CD1c-positive myeloid dendritic cell (primary cell): ENCODE measurements around the gene LGALS8.
"Not testable (repeated sequence)": the region's sequence is repeated elsewhere in the genome, so short reads cannot be mapped to it uniquely, and the experiment has no call there.

Source experiments
- DNase-seq: peaks from one replicate; pipeline ENCODE4 v3.0.0-alpha.2; 2016; ENCODE audit errors: extremely low spot score

LGALS8 gene

DNA sequence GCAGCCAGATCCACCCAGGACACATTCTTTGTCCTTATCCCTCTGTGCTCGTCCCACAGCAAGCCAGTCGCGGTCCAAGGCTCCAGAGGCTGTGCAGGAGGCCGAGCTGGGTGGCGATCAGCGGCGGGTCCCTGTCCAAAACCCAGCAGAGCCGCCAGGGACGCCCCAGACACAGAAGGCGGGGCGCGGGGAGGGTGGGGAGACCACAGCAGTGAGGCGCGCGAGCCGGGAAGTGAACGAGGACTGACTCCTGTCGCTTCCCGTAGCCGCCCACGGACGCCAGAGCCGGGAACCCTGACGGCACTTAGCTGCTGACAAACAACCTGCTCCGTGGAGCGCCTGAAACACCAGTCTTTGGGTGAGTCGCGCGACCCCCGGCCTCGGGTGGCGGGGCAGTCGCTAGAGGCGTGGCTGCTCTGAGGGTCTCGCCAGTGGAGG, at the start of gene LGALS8:
Gene LGALS8 (plus strand): TSS at position 279 of the 438 bp plus-strand sequence. CDS start 2,089 bp downstream, outside the sequence.
- DNase-seq, result peak; percentile 94

DNA sequence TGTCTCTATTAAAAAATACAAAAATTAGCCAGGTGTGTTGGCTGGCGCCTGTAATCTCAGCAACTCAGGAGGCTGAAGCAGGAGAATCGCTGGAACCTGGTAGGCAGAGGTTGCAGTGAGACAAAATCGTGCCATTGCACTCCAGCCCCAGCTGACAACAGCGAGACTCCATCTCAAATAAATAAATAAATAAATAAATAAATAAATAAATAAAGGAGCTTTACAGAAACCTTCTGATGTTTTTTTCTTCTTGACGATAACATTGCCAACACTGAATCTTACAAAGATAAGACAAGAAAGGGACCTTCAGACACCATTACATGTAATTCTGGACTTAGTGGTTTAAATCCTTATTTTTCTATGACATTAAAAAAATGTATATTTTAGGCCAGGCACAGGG, 47.8 kb upstream of the LGALS8 start:
- no peak for DNase-seq

DNA sequence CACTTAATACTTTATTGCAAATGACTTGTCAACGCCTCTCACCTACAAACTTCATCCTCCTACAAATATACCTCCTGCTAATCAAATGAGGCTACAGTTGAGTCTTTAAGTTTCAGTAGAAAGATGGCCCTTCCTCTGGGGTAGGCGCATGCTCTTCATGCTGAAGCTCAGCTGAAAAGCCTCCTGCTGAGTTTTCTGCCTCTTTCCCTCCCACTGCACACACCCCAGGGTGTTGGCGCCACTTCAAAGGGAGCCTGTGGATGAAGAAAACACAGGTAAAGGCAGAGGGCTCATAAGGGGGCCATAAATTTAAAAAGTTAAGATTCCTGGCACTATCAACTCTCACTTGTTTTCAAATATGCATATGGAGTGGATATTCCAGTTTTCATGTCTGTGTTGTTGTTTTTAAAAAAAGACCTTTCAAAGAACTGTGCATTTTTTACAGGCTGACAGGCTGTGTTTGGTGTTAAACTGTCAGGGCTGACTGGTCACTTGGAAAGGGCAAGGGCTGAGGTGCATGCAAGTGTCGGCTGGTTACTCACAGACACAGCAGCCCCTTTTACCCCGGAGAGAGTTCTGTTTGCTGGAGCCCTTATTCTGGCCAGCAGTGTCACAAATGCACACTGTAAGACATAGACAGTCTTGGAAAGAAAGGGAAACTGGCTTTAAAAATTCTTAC, 42.9 kb upstream of the LGALS8 start:
- no peak for DNase-seq

DNA sequence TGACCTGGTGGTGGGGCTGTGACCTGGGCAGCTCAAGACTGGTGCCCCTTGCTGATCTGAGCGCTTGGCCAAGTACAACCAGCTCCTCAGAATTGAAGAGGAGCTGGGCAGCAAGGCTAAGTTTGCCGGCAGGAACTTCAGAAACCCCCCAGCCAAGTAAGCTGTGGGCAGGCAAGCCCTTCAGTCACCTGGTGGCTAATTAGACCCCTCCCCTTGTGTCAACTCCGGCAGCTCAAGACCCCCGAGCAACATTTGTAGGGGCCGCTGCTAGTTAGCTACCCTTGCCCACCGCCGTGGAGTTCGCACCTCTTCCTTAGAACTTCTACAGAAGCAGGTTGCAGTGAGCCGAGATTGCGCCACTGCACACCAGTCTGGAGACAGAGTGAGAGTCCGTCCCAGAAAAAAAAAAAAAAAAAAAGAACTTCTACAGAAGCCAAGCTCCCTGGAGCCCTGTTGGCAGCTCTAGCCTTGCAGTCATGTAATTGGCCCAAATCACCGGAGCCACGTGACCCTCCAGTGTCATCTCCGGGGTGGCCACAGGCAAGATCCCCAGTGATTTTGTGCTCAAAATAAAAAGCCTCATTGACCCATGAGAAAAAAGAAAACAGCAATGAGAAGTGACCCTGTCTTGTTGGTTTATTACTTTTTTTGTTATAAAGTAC, 39.3 kb upstream of the LGALS8 start:
- no peak for DNase-seq

DNA sequence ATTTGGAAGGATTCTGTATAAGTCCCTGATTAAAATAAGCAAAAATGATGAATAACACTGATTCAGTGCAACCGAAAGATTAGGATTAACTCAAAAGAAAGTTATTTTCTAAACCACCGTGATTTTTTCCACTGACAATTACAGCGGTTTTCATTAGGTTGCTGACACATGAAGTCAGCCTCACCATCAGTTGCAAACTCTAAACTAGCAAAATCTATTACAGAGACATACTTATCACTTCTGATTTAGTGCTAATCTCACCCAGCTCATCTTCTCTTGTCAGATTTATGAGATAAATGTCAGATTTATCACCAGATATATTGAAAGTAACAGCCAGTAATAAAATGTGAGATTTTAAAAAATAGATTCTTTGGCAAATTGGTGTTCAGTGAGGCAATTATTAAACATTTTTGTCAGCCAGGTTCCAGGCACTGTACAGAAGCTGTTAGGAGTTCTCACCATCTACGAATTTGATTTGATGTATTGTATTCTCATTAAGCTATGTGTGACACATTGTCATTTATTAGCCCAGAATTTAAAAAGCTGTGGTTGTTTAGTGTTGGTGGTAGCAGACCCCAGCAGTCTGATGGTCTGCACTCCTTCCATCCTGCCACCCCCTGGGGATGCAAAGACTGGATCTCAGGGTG, 37.3 kb upstream of the LGALS8 start:
- no peak for DNase-seq

DNA sequence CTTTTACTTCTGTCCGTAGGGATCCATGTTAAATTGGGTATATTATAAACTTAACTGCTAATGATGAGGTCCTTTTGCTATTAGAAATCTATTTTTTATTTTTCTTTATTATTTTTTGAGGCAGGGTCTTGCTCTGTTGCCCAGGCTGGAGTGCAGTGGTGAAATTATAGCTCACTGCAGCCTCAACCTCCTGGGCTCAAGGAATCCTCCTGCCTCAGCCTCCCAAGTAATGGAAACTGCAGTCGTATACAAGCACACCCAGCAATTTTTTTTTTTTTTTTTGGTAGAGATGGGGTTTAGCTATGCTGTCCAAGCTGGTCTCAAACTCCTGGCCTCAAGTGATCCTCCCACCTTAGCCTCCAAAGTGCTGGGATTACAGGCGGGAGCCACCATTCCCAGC, 34.6 kb upstream of the LGALS8 start:
- DNase-seq, result not testable (repeated sequence)

DNA sequence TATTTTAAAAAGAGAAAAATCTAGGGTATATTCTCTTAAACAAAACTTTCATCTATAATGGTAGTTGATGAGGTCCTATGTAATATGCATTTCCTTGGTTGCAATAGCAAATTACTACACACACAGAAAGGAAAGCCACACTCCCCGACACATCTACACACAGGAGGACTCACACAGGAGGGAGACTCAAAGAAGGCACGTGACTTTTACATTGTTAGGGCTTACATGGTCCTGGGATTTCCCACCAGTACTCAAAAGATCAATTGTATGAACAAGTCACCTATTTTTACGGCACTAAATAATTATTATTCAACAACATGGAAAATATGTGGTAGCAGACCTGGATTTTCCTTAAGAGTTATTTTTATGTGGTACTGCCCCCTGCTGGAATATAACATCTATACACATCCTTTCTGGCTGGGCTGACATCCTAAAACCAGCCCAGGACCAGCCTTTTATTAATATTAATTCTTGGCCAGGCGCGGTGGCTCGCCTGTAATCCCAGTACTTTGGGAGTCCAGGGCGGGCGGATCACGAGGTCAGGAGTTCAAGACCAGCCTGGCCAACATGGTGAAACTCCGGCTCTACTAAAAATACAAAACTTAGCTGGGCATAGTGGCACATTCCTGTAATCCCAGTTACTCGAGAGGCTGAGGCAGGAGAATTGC, 33.9 kb upstream of the LGALS8 start:
- peak; percentile 70 for DNase-seq

DNA sequence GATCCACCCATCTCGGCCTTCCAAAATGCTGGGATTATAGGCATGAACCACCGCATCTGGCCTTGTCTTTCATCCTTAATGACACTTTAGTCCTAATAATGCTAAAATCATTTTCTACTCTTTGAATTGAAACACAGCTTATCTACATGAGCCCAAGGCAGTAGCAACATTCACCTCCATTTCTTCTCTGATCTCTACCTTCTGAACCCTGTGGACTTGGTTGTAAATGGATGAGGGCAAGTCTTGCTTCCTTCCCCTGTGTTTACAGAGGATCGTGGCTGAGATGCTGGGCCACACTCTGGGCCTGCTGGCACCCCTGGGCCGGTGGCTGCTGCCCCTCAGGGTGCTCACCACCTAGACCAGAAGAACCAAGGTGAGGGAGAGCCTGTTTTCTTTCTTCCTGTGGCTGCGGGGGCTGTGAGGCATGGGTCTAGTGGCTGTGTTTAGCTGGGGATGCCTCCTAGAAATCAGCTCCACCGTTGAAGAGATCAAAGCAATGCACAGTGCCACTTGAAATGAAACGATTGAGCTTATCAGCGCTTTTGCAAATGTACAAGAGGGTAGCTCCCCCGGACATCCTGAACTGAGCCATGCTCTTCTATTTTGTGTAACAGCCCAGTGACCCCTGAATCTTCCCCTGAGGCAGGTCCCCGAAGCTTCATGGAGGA, 32.2 kb upstream of the LGALS8 start:
- no peak for DNase-seq

DNA sequence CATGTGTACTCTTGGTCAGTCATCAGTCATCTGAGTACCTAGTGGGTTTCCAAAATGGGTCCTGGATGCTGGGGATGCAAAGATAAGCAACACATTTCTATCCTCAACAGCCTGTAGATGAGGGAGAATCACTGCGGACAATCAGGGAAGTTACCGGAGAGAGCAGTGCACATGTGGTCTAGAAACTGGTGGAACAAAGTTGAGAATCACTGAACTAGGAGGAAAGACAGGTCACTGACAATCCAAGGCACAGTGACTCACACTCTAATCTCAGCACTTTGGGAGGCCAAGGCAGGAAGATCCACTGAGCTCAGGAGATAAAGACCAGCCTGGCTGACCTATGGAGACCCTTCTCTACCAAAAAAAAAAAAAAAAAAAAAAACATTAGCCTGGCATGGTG, 31.4 kb upstream of the LGALS8 start:
- DNase-seq, result no peak

DNA sequence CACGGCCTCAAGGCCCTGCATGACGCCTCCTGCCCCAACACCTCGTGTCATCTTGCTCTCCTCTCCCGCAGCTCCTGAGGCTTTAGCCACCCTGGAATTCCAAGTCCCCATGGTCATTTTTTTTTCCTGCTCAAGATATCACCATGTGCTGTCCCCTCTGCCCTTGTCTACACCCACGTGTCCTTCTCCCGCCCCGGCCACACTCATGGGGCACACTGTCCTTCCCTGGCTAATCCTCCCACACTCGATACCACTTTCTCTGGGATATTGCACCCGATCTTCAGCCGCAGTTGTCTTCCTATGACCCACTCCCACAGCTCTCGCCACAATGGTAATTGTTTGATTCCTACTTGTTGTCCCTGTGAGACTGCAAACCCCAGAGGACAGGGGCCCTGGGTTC, 29.7 kb upstream of the LGALS8 start:
- no peak for DNase-seq

DNA sequence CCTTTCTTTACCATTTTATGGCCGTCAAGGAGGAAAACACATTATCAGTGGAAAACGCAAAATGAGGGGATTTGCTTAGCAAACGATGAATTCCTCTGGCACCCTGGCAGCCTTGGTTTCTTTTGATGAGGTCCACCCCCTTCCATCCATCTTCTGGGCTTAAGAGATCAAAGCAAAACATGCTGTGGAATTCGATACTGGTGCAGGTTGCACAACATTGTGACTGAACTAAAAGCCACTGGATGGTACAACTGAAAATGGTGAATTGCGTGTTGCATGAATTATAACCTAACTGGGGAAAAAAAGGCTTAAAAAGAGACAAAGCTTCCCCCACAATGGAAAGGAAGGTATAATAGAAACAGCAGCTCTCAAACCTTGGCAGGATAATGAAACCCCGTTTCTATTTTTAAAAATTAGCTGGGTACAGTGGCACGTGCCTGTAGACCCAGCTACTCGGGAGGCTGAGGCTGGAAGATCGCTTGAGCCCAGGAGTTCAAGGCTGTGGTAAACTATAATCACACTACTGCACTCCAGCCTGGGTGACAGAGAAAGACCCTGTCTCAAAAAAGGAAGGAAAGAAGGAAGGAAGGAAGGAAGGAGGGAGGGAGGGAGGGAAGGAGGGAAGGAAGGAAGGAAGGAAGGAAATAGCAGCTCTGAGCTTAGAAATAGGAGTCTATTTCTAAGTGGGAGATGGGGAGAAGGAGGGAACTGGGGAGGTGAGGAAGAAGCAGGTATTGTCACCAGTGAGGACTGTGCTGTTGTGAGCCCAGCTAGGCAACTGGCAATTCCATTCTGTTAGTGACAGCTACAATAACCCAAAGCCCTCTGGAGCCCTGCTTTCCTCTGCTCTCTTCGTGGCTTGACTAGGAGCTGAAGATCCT, 29.0 kb upstream of the LGALS8 start:
- no peak for DNase-seq

DNA sequence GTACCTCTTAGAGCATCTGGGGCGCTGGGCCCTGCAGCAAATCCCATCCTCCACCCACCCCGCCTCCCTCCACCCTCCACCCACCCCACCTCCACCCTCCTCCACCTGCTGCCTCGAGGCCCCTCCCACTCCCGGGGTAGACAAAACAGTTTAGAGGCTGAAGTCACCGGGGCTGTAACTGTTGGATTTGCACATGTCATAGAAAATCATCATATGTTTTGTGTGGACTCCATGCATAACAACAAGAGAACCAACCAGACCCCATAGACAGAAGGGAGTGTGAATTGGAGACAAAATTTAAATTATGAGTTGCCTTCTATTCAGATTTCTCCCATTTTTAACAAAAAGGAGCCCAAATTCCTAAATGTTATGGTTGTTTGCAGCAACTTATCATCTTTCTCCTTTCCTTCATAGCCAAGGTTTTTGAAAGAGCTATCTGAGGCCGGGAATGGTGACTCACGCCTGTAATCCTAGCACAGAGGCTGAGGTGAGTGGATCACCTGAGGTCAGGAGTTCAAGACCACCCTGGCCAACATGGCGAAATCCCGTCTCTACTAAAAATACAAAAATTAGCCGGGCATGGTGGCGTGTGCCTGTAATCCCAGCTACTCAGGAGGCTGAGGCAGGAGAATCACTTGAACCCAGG, 28.2 kb upstream of the LGALS8 start:
- no peak for DNase-seq

DNA sequence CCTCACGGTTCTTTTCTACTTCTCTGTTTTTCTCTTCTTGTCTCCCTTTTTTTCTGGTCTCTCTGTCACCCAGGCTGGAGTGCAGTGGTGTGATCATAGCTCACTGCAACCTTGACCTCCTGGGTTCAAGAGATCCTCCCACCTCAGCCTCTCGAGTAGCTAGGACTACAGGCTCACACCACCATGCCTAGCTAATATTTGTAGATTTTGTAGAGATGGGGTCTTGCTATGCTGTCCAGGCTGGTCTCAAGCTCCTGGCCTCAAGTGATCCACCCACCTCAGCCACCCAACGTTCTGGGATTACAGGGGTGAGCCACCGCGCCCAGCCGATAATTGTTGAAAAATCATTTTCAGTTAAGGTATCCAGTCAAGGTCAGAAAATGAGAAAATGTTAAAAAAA, 25.9 kb upstream of the LGALS8 start:
- DNase-seq, result no peak

DNA sequence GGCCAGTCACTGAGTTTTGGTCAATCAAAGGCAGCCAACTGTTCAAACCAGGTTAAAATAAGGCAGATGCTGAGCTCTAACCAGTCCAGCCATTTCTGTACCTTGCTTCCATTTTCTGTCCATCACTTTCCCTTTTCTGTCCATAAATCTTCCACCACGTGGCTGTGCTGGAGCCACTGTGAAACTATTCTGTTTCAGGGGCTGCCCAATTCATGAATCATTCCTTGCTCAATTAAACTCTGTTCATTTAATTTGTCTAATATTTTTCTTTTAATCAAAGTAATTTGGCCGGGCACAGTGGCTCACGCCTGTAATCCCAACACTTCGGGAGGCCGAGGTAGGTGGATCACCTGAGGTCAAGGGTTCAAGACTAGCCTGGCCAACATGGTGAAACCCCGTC, 22.7 kb upstream of the LGALS8 start:
- DNase-seq, result no peak

DNA sequence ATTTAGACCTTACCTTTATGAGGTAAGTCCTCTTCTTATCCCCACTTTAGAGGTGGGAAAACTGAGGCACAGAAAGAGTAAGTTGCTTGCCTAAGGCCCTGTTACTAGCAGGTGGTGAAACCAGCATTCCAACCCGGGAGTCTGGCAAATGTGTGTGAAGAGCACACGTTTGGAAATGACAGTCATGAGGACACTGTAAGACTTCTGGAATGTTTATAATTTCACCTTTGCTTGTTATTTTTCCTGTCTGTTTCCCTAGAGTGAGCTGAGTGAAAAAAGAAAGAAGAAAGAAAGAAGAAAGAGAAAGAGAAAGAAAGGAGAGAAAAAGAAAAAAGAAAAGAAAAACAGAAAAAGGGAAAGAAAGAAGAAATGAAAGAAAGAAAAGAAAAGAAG, 21.2 kb upstream of the LGALS8 start:
- DNase-seq, result no peak

DNA sequence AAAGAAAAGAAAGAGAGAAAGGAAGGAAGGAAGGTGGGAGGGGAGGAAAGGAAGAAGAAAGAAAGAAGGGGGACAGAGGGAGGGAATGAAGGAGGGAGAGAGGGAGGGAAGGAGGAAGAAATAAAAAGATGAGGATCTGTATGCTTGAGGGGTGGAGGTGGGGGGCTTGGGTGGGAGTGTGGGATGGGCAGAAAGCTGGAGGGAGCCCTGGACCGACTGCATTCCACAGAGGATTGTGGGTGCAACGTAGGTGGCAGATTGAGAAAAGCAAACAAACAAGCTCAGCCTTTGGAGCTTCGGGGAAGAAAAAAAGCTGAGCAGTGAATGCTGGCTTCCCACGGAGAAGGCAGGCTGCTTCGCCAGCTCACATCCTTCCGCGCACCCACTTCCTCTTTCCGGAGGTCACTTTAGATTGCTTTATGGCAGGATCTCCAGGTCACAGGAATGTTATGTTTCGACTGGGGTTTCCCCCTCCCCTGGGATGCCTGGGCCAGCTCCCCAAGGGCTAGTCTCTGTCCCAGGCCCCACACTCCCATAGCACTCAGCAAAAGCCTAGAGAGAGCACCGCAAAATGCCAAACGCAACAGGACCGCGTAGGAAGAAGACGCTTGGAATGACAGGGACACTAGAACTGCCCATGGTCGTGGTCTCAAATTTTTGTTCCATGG, 20.7 kb upstream of the LGALS8 start:
- DNase-seq, result peak; percentile 77

DNA sequence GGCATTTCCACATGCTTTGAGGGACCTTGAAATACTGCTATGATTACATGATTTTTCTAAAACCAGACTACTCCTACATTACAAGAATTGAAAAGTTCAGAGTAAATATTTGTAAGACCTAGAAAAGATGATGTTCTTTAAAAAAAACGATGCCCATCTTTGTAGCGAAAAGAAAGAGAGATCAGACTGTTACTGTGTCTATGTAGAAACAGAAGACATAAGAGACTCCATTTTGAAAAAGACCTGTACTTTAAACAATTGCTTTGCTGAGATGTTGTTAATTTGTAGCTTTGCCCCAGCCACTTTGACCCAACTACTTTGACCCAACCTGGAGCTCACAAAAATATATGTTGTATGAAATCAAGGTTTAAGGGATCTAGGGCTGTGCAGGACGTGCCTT, 19.4 kb upstream of the LGALS8 start:
- DNase-seq, result not testable (repeated sequence)

DNA sequence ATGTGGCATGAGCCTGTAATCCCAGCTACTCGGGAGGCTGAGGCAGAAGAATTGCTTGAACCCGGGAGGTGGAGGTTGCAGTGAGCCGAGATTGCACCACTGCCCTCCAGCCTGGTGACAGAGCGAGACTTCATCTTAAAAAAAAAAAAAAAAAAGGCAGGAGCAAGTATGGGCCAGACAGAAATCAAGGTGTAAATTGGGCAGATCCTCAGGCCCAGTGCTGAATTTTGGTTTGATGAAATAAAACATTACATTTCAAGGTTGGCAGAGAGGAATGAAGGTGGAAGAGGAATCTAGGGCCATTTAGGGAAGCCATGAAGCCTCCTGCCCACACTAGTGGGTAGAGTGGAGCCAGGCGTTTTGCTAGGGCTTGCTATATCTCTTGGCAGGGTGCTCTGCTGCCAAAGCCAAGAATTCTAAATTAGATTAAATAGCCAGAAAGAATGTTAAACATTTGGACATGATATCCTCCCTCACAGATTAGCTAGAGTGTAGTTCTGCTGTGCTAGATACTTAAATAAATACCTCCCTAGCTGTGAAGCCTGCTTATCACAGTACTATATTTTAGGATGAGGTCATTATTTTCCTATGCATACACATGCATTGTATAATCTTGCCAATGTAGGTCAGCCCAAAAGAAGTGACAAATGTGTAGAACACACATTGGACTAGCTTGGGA, 16.6 kb upstream of the LGALS8 start:
- DNase-seq, result no peak

DNA sequence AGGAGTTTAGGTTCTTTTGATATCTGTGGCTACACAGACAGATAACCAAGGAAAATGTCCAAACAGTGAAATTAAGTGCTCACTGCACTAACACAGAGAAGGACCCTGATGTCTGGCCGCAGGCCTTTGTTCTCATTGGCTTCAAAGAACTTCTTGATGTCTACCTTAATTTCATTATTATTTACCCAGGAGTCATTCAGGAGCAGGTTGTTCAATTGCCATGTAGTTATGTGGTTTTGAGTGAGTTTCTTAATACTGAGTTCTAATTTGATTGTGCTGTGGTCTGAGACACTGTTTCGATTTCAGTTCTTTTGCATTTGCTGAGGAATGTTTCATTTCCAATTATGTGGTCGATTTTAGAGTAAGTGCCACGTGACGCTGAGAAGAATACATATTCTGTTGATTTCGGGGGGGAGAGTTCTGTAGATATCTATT, 15.2 kb upstream of the LGALS8 start:
- DNase-seq, result no peak
